Measurements from ENCODE around the gene NOTCH1. TPM values are rescaled to one million over a fixed set of nuclear protein-coding genes. Genes with fewer than 3 reads are reported as not detected.

Gene NOTCH1
- polyA plus RNA-seq, 1 donor from 2014 or later: 0.15 TPM

DNA sequence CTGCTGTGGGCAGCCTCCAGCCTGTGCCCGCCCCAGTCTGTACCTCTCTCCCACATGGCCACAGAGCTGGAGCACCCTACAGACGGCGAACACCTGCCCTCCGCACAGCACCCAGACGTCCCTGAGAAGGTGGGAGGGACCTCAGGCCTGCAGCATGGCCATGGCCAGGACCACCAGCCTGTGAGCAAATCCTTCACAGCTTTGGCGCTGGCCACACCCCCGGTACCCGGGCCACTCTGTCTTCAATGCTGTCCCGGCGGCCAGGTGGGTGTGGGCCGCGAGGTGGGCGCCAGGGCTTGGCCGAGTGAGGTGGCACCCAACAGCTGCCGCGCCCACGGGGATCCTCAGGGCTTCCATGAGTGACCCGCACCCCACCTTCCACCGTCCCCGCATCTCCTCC lies 18.7 kb downstream of the NOTCH1 start:
- TF ChIP-seq SMC3 (conservative IDR thresholded peaks at IDR 0.05; ENCODE audit: poor library complexity) (no peak), RAD21 (conservative IDR thresholded peaks at IDR 0.05) (no peak), POLR2AphosphoS5 (IDR thresholded peaks at IDR 0.05) (no peak), MXI1 (conservative IDR thresholded peaks at IDR 0.05; ENCODE audit: poor library complexity, severe bottlenecking) (no peak), TAF1 (IDR thresholded peaks at IDR 0.05; ENCODE audit: low read depth) (no peak), EP300 (conservative IDR thresholded peaks at IDR 0.05; ENCODE audit: poor library complexity, severe bottlenecking) (no peak), EZH2 (IDR thresholded peaks at IDR 0.05; ENCODE audit: borderline replicate concordance, insufficient read depth, low read length, poor library complexity, severe bottlenecking) (no peak)
- TF ChIP-seq, protein P1, sequence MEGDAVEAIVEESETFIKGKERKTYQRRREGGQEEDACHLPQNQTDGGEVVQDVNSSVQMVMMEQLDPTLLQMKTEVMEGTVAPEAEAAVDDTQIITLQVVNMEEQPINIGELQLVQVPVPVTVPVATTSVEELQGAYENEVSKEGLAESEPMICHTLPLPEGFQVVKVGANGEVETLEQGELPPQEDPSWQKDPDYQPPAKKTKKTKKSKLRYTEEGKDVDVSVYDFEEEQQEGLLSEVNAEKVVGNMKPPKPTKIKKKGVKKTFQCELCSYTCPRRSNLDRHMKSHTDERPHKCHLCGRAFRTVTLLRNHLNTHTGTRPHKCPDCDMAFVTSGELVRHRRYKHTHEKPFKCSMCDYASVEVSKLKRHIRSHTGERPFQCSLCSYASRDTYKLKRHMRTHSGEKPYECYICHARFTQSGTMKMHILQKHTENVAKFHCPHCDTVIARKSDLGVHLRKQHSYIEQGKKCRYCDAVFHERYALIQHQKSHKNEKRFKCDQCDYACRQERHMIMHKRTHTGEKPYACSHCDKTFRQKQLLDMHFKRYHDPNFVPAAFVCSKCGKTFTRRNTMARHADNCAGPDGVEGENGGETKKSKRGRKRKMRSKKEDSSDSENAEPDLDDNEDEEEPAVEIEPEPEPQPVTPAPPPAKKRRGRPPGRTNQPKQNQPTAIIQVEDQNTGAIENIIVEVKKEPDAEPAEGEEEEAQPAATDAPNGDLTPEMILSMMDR (IDR thresholded peaks at IDR 0.05; ENCODE audit: poor library complexity, severe bottlenecking): no peak
- TF ChIP-seq, protein P2, sequence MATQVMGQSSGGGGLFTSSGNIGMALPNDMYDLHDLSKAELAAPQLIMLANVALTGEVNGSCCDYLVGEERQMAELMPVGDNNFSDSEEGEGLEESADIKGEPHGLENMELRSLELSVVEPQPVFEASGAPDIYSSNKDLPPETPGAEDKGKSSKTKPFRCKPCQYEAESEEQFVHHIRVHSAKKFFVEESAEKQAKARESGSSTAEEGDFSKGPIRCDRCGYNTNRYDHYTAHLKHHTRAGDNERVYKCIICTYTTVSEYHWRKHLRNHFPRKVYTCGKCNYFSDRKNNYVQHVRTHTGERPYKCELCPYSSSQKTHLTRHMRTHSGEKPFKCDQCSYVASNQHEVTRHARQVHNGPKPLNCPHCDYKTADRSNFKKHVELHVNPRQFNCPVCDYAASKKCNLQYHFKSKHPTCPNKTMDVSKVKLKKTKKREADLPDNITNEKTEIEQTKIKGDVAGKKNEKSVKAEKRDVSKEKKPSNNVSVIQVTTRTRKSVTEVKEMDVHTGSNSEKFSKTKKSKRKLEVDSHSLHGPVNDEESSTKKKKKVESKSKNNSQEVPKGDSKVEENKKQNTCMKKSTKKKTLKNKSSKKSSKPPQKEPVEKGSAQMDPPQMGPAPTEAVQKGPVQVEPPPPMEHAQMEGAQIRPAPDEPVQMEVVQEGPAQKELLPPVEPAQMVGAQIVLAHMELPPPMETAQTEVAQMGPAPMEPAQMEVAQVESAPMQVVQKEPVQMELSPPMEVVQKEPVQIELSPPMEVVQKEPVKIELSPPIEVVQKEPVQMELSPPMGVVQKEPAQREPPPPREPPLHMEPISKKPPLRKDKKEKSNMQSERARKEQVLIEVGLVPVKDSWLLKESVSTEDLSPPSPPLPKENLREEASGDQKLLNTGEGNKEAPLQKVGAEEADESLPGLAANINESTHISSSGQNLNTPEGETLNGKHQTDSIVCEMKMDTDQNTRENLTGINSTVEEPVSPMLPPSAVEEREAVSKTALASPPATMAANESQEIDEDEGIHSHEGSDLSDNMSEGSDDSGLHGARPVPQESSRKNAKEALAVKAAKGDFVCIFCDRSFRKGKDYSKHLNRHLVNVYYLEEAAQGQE (IDR thresholded peaks at IDR 0.05; ENCODE audit: borderline replicate concordance): no peak
- no peaks in the 10 kb centered on the region for H3K27me3 ChIP-seq (ENCODE audit: insufficient read depth, low read depth, low read length)
- H2AFZ ChIP-seq (ENCODE audit: low read depth, low read length): no peak overlapping the region
- H3F3A ChIP-seq (ENCODE audit: insufficient read depth, low read length, poor library complexity, severe bottlenecking): no peaks in the 10 kb centered on the region
- no peaks in the 10 kb centered on the region for H3K9me2 ChIP-seq (ENCODE audit: insufficient read depth, low read length)
- H3K27ac ChIP-seq (ENCODE audit: low read length): no peak overlapping the region
- no peaks in the 10 kb centered on the region for H4K20me1 ChIP-seq (ENCODE audit: insufficient read depth)
- H3K4me2 ChIP-seq (ENCODE audit: low read length): no peak overlapping the region
- no peaks in the 10 kb centered on the region for H3K9me3 ChIP-seq (ENCODE audit: low read length)
- no peaks in the 10 kb centered on the region for H3K36me3 ChIP-seq (ENCODE audit: insufficient read depth, low read length)
- peaks cover 42% of the 10 kb centered on the region for H3K79me2 ChIP-seq (replicated peaks; ENCODE audit: insufficient read depth, low read length)
- no peak overlapping the region for H3K9ac ChIP-seq (ENCODE audit: low read length)
- no peak overlapping the region for H3K4me3 ChIP-seq (ENCODE audit: low read length)

DNA sequence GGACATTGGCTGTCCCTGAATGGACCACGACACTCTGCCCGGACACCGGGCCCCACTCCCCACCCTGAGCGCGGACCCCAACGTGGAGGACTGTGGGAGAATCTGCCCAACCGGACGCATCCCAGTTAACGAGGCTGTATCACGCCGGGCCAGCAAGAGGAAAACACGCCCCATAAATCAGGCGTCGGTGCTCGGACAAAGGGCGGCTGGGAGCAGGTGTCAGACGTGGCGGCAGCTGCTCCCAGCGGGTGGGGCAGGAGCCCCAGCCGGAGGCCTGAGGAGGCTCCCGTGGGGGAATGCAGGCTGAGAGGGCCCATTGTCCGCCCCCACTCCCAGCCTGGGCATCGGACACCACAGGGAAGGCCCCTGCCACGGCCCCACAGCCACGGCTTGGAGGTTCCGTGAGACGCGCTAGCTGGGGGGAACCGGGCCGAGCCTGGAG lies 19.2 kb downstream of the NOTCH1 start:
- no peaks in the 10 kb centered on the region for H4K20me1 ChIP-seq (ENCODE audit: insufficient read depth)
- H3K9me3 ChIP-seq (ENCODE audit: low read length): no peaks in the 10 kb centered on the region
- H3F3A ChIP-seq (ENCODE audit: insufficient read depth, low read length, poor library complexity, severe bottlenecking): no peaks in the 10 kb centered on the region
- H3K27me3 ChIP-seq (ENCODE audit: insufficient read depth, low read depth, low read length): no peaks in the 10 kb centered on the region
- H3K79me2 ChIP-seq (replicated peaks; ENCODE audit: insufficient read depth, low read length): peaks cover 38% of the 10 kb centered on the region
- TF ChIP-seq EP300 (conservative IDR thresholded peaks at IDR 0.05; ENCODE audit: poor library complexity, severe bottlenecking): no peak
- TF ChIP-seq, protein P1 (IDR thresholded peaks at IDR 0.05; ENCODE audit: poor library complexity, severe bottlenecking): no peak
- TF ChIP-seq POLR2AphosphoS5 (IDR thresholded peaks at IDR 0.05): no peak
- no peak for TF ChIP-seq EZH2 (IDR thresholded peaks at IDR 0.05; ENCODE audit: borderline replicate concordance, insufficient read depth, low read length, poor library complexity, severe bottlenecking)
- TF ChIP-seq RAD21 (conservative IDR thresholded peaks at IDR 0.05): no peak
- no peak for TF ChIP-seq TAF1 (IDR thresholded peaks at IDR 0.05; ENCODE audit: low read depth)
- TF ChIP-seq, protein P2 (IDR thresholded peaks at IDR 0.05; ENCODE audit: borderline replicate concordance): no peak
- no peak for TF ChIP-seq MXI1 (conservative IDR thresholded peaks at IDR 0.05; ENCODE audit: poor library complexity, severe bottlenecking)
- no peak for TF ChIP-seq SMC3 (conservative IDR thresholded peaks at IDR 0.05; ENCODE audit: poor library complexity)
- no peaks in the 10 kb centered on the region for H3K36me3 ChIP-seq (ENCODE audit: insufficient read depth, low read length)
- H3K4me3 ChIP-seq (ENCODE audit: low read length): no peak overlapping the region
- no peak overlapping the region for H3K4me2 ChIP-seq (ENCODE audit: low read length)
- H2AFZ ChIP-seq (ENCODE audit: low read depth, low read length): no peak overlapping the region
- no peaks in the 10 kb centered on the region for H3K9me2 ChIP-seq (ENCODE audit: insufficient read depth, low read length)
- H3K27ac ChIP-seq (ENCODE audit: low read length): no peak overlapping the region
- no peak overlapping the region for H3K9ac ChIP-seq (ENCODE audit: low read length)
